T1000 (cell line): ENCODE results near the gene UBALD2.
"Not testable (repeated sequence)": the region's sequence is repeated elsewhere in the genome, so short reads cannot be mapped to it uniquely, and the experiment has no call there.

Experiments
- DNase-seq: peaks from one replicate; lab custom pipeline; 2025; ENCODE audit warnings: mixed read lengths; lab: John Stamatoyannopoulos, UW

The UBALD2 gene

DNA sequence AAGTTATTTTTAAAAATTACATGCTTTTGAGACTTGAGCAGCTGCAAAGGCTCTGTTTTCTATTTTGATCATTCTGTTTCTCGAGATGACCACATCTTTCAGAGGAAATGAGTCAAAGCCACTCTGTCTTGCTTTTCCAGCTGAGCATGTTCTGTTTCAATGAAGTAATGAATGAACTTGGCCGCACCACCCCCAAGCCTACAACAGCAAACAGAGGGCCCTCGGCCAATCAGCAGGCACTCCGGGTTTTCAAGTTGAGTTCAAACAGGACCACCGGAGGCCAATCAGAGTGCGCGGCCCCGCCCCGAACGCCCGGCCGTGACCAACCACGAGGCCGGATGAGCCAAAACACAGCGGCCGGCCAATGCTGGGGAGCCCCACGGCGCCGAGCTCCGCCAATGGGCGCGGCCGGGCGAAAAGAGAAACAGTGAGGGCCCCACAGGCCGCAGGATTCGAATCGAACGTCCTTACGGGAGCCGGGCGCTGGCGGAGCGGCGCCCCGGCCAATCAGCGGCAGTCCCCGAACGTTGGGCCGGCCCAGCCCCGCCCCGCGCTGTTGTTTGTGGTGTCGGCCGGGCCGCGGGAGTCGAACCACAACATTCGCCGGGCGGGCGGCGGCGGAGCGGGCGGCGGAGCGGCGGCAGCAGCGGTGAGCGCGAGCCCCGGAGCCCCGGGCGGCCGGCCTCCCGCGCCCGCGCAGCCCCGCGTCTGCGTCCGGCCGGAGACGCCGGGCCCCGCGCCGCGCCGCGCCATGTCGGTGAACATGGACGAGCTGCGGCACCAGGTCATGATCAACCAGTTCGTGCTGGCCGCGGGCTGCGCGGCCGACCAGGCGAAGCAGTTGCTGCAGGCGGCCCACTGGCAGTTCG lies at the start of gene UBALD2:
Gene UBALD2, plus strand, starts transcription at position 594 of the 869 bp plus-strand sequence. Its CDS starts 158 bp downstream, at position 752.
- DNase-seq = peak; percentile 99

DNA sequence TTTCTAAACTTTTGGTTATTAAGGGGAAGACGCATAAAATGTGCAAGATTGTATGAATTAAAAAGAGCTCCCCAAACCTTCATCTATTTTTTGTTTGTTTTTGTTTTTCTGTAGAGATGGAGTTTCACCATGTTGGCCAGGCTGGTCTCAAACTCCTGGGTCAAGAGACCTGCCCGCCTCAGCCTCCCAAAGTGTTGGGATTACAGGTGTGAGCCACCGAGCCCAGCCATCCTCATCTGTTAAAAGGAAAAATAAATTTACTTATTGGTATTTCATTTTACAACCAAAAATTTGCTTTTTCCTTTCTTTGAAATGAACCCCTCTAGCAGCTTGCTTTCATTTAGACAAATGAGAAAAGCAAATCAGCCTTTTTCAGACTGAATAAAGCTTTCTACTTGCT lies 48.1 kb upstream of the UBALD2 start:
- DNase-seq = no peak

DNA sequence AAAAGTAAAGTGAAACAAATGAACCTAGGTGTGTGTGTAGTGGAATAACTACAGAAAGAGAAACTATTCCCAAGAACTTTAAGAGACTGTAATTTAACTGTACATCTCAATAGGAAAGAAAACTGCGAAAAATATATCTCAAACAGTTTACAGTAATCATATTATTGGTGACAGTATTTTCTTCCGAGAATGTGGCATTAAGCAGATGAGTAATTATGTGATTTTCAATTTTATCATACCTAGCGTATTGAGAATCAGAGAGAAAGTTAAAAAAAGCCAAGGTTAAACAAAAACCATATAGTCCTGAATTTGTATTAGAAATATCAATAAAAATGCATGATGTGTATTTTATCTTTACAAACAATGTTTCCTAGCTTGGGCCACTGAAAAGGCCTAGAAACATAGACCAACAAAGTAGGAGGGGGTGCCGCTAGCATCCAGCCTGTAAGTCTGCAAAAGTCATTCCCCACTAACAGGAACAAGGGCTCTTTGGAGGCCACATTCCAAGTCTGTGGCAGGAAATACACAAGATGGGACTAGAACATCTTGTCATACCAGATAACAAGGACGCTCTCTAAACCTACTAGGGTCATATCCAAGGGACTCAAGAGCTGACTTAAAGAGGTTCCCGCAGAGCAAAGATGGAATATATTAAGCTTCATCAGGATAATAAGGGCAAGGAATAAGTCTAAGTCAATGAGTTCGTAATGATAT lies 45.3 kb upstream of the UBALD2 start:
- no peak for DNase-seq

DNA sequence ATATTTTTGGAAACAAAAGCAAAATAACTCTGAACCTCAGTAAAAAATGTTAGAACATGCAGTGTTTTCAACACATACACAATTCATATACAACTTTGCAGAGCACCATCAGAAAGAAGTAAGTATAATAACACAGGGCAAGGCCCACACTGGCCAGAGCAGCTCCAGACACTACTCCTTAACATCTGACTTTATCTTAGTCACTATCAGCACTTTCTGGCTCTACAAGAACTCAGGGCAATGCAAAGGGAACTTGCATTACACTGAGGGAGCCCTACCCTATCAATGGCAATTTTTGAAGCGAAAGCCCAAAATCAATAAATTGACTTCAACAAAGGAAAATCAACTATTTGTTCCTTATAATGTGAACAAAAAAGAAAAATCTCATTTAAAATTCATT lies 41.3 kb upstream of the UBALD2 start:
- no peak for DNase-seq

DNA sequence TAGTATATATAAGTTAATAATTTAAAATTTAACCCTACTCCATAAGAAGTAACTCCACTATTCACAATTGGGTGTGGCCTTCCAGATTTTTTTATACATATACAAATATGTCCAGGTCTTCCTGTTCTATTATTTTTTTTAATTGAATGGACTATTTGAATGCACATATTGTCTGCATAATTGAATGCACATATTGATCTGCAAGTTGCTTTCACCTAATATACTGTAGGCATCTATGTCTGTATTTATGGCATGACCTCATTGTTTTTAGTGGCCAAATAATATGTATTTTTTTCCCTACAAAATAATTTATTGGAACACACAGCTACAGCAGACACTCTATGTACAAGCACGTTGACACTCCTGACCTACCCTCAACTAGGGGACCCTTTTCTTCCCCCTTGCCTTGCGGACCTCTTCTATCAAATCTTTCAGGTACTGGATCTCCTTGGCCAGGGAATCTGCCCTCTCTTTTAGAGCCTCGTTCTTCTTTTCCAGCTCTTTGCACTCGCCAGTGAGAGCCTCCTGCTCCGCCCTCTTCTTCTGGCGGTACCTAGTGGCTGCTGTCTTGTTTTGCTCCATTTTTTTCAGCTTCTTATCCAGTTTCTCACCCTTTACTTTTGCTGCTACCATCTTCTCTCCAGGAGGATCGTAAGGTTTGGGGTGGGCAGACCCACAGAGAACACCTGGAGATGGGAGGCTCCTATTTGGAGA lies 39.6 kb upstream of the UBALD2 start:
- DNase-seq = not testable (repeated sequence)

DNA sequence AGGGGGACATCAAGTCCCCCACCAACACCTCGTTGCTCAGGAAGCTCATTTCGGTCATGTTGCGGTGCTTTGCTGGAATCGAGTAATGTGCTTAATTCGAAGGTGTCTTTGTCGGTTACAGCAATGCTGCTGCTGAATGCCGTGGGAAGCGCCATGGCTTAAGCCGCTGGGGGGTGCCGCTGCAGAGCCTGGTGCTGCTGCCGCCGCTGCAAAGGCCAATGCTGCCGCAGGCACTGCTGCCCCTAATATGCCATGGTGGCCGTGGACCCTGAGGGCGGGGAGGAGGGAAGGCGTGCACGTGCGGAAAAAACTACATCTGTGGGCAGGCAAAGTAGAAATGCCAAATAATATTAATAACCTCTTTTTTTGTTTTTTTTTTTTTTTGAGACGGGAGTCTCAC lies 38.4 kb upstream of the UBALD2 start:
- not testable (repeated sequence) for DNase-seq

DNA sequence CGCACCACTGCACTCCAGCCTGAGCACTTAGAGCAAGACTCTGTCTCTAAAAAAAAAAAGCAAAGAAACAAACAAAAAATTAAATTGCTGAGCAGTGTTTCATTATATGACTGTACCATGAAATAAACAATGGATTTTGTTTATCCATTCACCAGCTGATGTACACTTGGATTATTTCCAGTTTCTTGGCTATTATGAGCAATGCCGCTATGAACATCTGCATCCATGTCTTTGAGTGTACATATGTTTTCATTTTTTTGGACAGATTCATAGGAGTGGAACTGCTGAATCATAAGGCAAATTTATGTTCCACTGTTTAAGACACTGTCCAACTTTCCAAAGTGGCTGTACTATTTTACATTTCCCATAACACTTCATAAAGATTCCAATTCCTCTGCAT lies 32.8 kb upstream of the UBALD2 start:
- DNase-seq = no peak

DNA sequence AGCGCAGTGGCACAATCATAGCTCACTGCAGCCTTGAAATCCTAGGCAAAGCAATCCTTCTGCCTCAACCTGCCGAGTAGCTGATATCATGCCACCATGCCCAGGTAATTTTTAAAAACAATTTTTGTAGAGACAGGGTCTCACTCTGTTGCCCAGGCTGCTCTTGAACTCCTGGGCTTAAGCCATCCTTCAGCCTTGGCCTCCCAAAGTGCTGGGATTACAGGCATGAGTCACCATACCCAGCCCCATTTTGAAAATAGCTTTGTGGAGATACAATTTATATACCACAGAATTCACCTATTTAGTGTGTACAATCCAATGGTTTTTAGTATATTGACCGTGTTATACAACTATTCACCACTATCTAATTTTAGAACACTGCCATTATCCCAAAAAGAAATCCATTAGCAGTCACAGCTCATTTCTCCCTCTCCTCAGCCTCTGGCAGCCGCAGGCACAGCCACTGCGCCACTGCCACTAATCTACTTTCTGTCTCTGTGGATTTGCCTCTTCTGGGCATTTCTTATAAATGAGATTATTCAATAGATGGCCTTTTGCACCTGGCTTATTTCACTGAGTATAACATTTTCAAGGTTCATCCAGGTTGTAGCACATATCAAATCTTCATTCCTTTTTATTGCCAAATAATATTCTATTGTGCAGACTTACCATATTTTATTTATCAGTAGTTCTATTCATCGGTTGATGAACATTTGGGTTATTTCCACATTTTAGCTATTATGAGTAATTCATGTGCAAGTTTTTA lies 31.4 kb upstream of the UBALD2 start:
- no peak for DNase-seq

DNA sequence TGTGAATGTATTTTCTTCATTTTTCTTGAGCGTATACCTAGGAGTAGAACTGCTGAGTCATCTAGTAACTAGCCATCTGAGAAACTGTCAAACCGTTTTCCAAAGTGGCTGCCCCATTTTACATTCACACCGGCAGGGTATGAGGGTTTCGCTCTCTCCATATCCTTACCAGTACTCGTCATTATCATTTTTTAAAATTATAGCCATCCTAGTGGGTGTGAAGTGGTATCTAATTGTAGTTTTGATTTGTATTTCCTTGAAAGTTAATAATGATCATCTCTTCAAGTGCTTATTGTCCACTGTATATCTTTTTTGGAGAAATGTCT lies 30.8 kb upstream of the UBALD2 start:
- no peak for DNase-seq

DNA sequence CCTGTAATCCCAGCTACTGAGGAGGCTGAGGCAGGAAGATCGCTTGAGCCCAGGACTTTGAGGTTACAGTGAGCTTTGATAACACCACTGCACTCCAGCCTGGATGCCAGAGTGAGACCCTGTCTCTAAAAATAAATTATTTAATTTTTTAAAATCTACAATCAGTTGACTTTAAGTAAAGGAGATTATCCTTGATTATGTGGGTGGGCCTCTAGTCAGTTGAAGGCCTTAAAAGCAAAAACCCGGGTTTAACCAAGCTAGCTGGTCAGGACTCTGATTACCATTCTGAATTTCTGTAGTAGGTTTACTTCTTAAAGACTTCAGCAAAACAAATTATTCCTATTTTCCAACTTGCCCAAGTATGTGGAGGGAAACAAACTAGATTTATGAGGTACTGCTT lies 29.3 kb upstream of the UBALD2 start:
- no peak for DNase-seq

DNA sequence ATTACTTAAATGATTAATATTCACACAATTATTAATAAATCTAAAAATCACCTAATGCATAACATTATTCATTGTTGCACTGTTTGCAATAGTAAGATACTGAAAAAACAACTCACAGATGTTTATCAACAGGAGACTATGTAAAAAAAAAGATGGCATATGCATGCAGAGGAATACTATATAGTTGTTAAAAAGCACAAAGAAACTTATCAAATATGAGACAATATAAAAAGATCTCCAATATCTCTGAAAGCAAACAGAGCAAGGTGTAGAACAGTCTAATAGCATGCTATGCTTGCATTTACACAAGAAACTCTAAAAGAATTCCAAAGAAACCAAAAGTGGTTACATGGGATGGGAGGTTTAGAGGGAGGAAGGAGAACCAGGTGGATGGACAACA lies 28.5 kb upstream of the UBALD2 start:
- DNase-seq = no peak

DNA sequence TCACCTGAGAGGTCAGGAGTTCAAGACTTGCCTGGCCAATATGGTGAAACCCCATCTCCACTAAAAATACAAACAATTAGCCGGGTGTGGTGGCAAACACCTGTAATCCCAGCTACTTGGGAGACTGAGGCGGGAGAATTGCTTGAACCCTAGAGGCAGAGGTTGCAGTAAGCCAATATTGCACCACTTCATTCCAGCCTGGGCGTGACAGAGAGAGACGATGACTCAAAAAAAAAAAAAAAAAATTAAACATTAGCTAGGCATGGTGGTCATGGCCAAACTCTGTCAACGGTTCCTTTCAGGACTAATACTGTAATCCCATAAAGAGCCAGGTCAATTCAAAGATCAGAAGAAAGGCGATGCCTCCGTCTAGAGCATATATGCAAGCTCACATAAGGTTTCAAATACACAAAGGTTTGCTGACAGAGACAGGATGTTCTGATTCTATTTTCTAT lies 27.3 kb upstream of the UBALD2 start:
- no peak for DNase-seq

DNA sequence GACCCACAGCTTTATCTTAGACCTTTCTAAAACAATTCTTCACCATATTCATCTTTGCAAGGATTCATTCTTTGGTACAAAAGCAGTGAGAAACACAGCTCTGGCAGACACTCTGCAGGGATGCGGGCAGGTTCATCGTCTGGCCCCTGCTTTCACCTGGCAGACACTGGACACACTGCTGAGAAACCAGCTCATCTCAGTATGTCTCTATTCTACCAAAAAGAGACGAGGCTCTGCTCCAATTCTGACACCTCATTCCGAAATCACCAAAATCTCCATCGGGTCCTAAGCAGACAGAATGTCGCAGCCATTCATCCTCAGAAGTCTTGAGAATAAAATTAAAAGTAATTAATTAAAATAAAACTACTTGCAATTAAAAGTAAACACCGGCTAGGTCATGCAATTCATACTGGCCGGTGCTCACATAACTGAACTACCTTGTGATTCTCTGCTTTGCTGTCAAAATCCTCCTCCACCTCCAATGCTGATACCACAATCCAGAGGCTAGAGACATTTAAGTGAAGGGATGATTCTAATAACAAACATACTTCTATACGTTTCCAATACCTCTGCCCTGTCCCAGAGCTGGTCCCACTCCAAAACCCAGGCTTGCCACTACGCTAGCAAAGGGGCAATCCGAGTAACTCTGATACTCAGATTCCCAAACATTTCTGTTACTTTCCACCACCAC lies 26.2 kb upstream of the UBALD2 start:
- DNase-seq = no peak

DNA sequence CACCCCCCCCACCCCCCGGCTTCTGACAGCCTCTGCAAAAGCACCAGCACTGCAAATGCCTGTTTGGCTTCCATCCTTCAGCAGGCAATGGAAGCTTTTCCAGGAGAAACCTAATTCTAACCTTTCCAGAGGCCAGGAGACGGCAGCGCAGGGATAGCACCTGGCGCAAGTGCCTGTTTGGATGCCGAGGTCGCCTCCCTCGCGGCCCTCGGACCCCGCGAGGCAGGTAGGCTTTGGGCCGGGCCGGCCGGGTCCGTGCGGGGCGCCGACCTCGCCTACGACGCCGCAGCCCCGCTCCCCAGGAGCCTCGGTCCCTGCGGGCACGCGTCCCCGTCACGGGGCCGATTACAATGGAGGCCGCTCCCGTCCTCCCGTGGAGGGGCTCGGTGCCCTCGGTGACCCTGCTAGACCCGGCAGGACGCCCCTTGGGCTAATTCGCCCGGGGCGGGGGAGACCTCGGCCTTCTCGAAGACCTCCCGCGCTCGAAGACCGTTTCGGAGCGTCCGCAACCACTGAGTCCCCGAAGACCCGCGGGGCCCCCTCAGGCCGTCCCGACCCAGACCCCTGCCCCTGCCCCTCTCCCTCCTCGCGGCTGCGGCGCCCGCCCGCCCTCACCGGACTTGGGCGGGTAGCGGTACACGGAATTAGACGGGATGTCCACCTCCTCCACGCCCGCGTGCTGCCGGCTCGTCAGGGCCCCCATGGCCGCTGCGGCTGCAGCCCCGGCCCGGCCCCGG lies 25.4 kb upstream of the UBALD2 start:
- DNase-seq = no peak

DNA sequence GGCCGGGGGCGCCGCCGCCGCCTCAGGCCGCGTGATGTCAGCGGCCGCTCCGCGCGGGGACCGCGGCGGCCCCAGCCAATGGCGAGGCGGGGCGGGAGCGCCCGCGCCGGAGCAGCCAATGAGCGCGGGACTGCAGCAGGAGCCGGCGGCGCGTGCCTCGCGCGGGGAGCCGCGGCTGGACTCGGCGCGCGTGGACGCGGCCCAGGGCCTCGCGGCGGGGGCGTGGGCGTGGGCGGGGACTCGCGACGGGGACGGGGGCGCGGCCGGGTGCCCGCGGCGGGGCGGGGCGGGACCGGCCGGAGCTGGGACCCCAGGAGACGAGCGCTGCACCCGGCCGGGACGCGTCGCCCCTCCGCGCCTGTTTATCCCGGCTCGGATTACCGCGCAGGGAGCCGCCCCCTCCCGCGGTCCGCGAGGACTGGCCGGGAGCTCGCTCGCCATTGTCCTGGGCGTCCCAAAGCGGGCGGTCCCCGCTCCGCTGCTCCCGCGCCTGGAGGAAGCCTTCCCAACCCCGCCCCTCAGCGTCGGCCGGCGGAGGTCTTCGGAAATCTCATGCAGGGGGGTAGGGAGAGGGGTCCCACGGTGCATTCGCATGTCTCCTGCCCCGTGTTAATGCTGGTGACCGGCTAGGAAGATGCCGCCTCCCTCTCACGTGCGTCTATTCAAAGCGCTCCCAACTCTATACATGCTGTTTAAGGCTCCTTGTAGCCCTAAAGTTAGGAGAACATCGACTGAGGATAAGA lies 24.5 kb upstream of the UBALD2 start, which contains the start of gene RNF157:
Gene RNF157, minus strand, starts transcription at position 33 of the 743 bp plus-strand sequence. CDS start 253 bp downstream, outside the sequence.
- DNase-seq = peak; percentile 14

DNA sequence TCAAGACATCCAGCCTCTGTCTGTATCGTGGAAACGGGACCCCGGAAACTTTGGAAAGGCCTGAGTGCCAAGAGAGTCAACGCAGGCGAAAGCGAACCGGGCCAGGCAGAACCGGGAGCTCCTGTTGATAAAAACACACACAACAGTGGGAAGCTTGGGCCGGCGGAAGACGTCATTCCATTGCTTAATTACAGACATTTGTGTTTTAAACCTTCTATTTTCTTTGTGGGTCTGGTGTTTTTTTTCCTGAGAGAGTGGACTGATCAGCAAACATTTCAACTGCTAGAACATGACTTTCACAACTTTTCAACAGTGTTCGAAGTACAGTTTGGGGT lies 24.0 kb upstream of the UBALD2 start:
- no peak for DNase-seq

DNA sequence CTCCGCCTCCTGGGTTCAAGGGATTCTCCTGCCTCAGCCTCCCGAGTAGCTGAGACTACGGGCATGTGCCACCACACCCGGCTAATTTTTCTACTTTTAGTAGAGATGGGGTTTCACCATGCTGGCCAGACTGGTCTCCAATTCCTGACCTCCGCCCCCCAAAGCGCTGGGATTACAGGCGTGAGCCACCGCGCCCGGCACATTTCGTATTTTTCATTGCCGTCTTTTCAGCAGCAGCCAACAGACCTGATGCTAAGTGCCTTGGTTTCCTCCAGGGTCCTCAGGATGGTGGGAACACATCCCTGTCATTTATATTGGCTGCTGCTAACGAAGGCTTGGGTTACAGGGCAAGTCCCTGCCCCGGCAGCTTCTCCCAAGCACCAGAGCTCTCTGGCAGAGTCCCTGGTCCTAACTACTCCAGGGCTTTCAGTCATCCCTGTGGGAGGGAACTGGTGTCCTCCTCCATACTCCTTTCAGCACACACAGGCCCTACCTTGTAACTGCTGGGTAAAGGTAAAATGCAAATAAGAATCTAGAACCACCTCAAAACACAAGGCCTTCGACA lies 23.4 kb upstream of the UBALD2 start:
- DNase-seq = no peak

DNA sequence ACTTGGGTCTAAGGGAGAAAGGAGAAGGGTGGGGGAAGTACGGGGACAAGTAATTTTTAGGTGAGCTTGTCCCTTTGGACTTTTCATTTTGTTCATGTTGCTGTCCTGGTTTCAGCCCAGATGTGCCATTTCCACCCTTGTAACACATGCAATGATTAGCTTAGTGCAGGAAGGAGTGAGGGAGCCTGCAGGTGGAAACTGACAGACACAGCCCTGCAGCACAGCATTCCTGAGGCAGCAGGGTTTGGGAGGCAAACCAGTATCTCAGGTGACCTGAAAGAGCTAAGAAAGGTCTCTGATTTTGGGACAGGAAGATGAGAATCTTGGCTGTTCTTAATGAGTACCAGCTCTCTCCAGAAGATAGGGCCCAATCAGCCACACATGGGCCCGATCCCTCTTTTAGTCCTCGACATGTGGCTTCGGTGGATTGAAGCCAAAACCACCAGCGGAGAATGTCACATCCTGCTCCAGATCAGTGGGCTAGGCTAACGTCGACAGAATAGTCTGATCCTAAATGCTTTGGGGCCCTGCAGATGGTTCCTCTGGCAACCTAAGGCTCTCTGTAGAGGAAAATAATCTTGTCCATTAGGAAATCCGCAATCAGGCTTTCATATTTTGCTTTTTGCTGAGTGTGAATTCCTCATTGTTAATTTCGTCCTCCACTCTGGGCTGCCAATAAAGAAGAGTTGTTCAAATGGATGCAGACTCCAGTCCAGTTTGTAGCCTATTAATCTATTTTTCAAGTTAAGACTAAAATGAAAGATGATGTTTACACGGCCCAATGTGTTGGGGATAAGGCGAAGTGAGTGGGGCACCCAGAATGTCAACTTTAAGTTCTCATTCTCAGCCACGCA lies 21.1 kb upstream of the UBALD2 start:
- no peak for DNase-seq

DNA sequence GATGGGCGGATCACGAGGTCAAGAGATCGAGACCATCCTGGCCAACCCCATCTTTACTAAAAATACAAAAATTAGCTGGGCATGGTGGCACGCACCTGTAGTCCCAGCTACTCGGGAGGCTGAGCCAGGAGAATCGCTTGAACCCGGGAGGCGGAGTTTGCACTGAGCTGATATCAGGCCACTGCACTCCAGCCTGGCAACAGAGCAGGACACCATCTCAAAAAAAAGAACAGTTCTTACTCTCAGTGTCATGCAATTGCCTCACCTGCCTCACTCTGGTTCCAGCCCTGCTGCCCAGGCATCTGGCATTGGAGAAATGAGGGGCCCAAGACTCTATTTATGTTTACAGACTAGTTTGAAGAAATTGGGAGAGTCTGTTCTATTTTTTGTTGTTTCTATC lies 20.4 kb upstream of the UBALD2 start:
- not testable (repeated sequence) for DNase-seq
